Caco-2 (cell line): ENCODE results near the gene PGC. TPM values are rescaled to one million over a fixed set of nuclear protein-coding genes. Genes with fewer than 3 reads are reported as not detected.

Experiments
- BruUV-seq: library from RNA; stranded (reverse); fragments of 400-500 nt; replicated peaks from 2 replicates; lab custom pipeline; 2021; lab: Mats Ljungman, UMichigan
- CTCF ChIA-PET: fragments of 300-600 bp; sonication (Branson Sonifier 250); formaldehyde crosslinking; loops from one replicate; lab custom pipeline; 2022; ENCODE audit warnings: antibody characterized with exemption; lab: Charles Lee
- POLR2A ChIA-PET: fragments of 300-600 bp; sonication (Branson Sonifier 250); formaldehyde crosslinking; loops from one replicate; lab custom pipeline; 2022; ENCODE audit warnings: antibody characterized with exemption; lab: Charles Lee
- DNase-seq, 2 experiments: peaks; one replicate each; pipeline versions ENCODE4 v3.0.0 to v3.0.0-alpha.2; 2020 to 2022
- H3K27me3 ChIP-seq: replicated peaks from 2 replicates; pipeline ENCODE4 v1.6.0; 2011; ENCODE audit warnings: low read length; ENCODE audit not compliant: control insufficient read depth, insufficient read depth
- H3K36me3 ChIP-seq: 2 replicates; pipeline ENCODE4 v1.5.1; 2011; ENCODE audit warnings: low read length; ENCODE audit not compliant: control insufficient read depth, insufficient read depth
- H3K4me1 ChIP-seq: fragments of 250-450 bp; sonication (Bioruptor Pico); 2 replicates; pipeline ENCODE4 v1.5.1; 2020; ENCODE audit warnings: mild to moderate bottlenecking
- H3K4me3 ChIP-seq: 2 replicates; pipeline ENCODE4 v1.5.1; 2011; ENCODE audit warnings: low read depth, mild to moderate bottlenecking, control low read depth, low read length
- H3K9me3 ChIP-seq: fragments of 250-450 bp; sonication (Bioruptor Pico); 2 replicates; pipeline ENCODE4 v1.5.1; 2020; ENCODE audit warnings: mild to moderate bottlenecking, moderate library complexity
- H3K27ac Mint-ChIP-seq: one replicate; pipeline ENCODE4 v1.8.0; 2022; ENCODE audit warnings: mixed read lengths; ENCODE audit not compliant: unreplicated experiment
- H3K27me3 Mint-ChIP-seq: one replicate; pipeline ENCODE4 v1.8.0; 2022; ENCODE audit warnings: mixed read lengths; ENCODE audit not compliant: insufficient read depth, unreplicated experiment
- H3K36me3 Mint-ChIP-seq: one replicate; pipeline ENCODE4 v1.8.0; 2022; ENCODE audit warnings: mild to moderate bottlenecking, mixed read lengths; ENCODE audit not compliant: insufficient read depth, unreplicated experiment
- H3K4me1 Mint-ChIP-seq: one replicate; pipeline ENCODE4 v1.8.0; 2022; ENCODE audit warnings: low read depth, mixed read lengths; ENCODE audit not compliant: unreplicated experiment
- H3K4me3 Mint-ChIP-seq: one replicate; pipeline ENCODE4 v1.8.0; 2022; ENCODE audit warnings: mild to moderate bottlenecking, moderate library complexity, mixed read lengths; ENCODE audit not compliant: unreplicated experiment
- H3K9me3 Mint-ChIP-seq: one replicate; pipeline ENCODE4 v1.8.0; 2022; ENCODE audit warnings: mixed read lengths; ENCODE audit not compliant: unreplicated experiment
- CTCF ChIP-seq, 2 experiments: fragments of 200-600 bp in 1 of 2; IDR thresholded peaks; 1 replicate in 1 of 2; 2 replicates in 1 of 2; pipeline versions ENCODE4 v1.5.1 to v1.8.0; 2011 to 2022; ENCODE audit warnings: antibody characterized with exemption in 1 of 2, control low read depth in 1 of 2, inconsistent platforms in 1 of 2, low read depth in 1 of 2, low read length in 1 of 2, mild to moderate bottlenecking in 1 of 2, moderate library complexity in 1 of 2; ENCODE audit not compliant: insufficient read depth in 1 of 2, severe bottlenecking in 1 of 2, unreplicated experiment in 1 of 2
- intact Hi-C: fragments of 100-400 bp; cut with micrococcal nuclease; formaldehyde crosslinking; loops from one replicate; pipeline ENCODE4 v1.10.0; 2022; ENCODE audit not compliant: unreplicated experiment
- total RNA-seq: library from RNA; stranded (reverse); gene quantifications from 2 replicates; pipeline ENCODE4 v1.2.3, GENCODE V29; 2022

PGC gene
- total RNA-seq, 1 experiment from 2014 or later, result 12.2 TPM

GRCh38 chr6:41783106-41783780, 36.0 kb upstream of the PGC start:
- Histone ChIP-seq H3K9me3 (no peaks in the 10 kb centered on the region), H3K4me3 (no peak overlapping the region), H3K36me3 (no peaks in the 10 kb centered on the region), H3K4me1 (peaks cover 7% of the 10 kb centered on the region; the same call in 1 of the 2 replicates), H3K27me3 (no peaks in the 10 kb centered on the region)
- intact Hi-C loops, result no loop called here
- ChIA-PET POLR2A (no interaction called here), CTCF (interaction anchor here (0.6 kb wide), 1 partner anchor 24 kb away, joined by 3 read pairs; no protein-coding TSS in a partner anchor)
- TF ChIP-seq CTCF (IDR thresholded peaks at IDR 0.05; ENCODE audit: insufficient read depth in 1 of 2, low read depth in 1 of 2, low read length in 1 of 2, severe bottlenecking in 1 of 2, unreplicated experiment in 1 of 2), result no peak
- Mint-ChIP-seq H3K27ac (no peak overlapping the region), H3K27me3 (no peaks in the 10 kb centered on the region), H3K4me3 (no peak overlapping the region), H3K36me3 (peaks cover 23% of the 10 kb centered on the region), H3K4me1 (peaks cover 18% of the 10 kb centered on the region), H3K9me3 (no peaks in the 10 kb centered on the region)
- BruUV-seq, result no TSS peak
- no peak for DNase-seq

GRCh38 chr6:41781366-41781730, 34.2 kb upstream of the PGC start:
- Mint-ChIP-seq H3K4me1 (peaks cover 18% of the 10 kb centered on the region), H3K27me3 (no peaks in the 10 kb centered on the region), H3K9me3 (no peaks in the 10 kb centered on the region), H3K36me3 (peaks cover 6% of the 10 kb centered on the region), H3K4me3 (peak overlapping the region; percentile 88), H3K27ac (peak overlapping the region; percentile 63)
- ChIA-PET POLR2A (no interaction called here), CTCF (interaction anchor here (0.7 to 1.0 kb wide), 3 partner anchors 47 to 367 kb away, joined by 3 to 6 read pairs (median 5); no protein-coding TSS in a partner anchor)
- Histone ChIP-seq H3K9me3 (no peaks in the 10 kb centered on the region), H3K4me3 (peak overlapping the region; percentile 82), H3K4me1 (peaks cover 7% of the 10 kb centered on the region; the same call in 1 of the 2 replicates), H3K36me3 (peaks cover 3% of the 10 kb centered on the region), H3K27me3 (no peaks in the 10 kb centered on the region)
- intact Hi-C loops, result no loop called here
- TSS peak; percentile 54 for BruUV-seq
- no peak for DNase-seq
- TF ChIP-seq CTCF (IDR thresholded peaks at IDR 0.05; ENCODE audit: insufficient read depth in 1 of 2, low read depth in 1 of 2, low read length in 1 of 2, severe bottlenecking in 1 of 2, unreplicated experiment in 1 of 2), result no peak

- Mint-ChIP-seq H3K4me1 (peaks cover 18% of the 10 kb centered on the region), H3K4me3 (peak within 1 kb of the TSS; percentile 88), H3K27me3 (no peaks in the 10 kb centered on the region), H3K9me3 (no peaks in the 10 kb centered on the region), H3K36me3 (peaks cover 6% of the 10 kb centered on the region), H3K27ac (peak within 1 kb of the TSS; percentile 74)
- H3K4me3 ChIP-seq, result peak within 1 kb of the TSS; percentile 82
- H3K4me1 ChIP-seq, result 0 out of 2 replicates have a peak, but pooled peaks cover 3% of the 10 kb centered on the region
- H3K9me3 ChIP-seq, result no peaks in the 10 kb centered on the region
- POLR2A ChIA-PET, result no interaction called here
- intact Hi-C loops, result loop anchor here (1.0 kb wide), 2 partner anchors 156 to 264 kb away; no protein-coding TSS in a partner anchor
- CTCF ChIA-PET, result interaction anchor here (0.7 to 1.0 kb wide), 2 partner anchors 47 to 263 kb away, joined by 5 to 6 read pairs; no protein-coding TSS in a partner anchor
- H3K36me3 ChIP-seq, result peaks cover 3% of the 10 kb centered on the region
- no peak for TF ChIP-seq CTCF (IDR thresholded peaks at IDR 0.05; ENCODE audit: insufficient read depth in 1 of 2, low read depth in 1 of 2, low read length in 1 of 2, severe bottlenecking in 1 of 2, unreplicated experiment in 1 of 2)
- no TSS peak for BruUV-seq
- H3K27me3 ChIP-seq, result no peaks in the 10 kb centered on the region
- DNase-seq, result peak in 1 of 2 experiments; percentile 52
Measured at GRCh38 chr6:41780551-41781365, 33.6 kb upstream of the PGC start, which contains the start of gene PRICKLE4. Gene PRICKLE4, plus strand, starts transcription at chr6:41780782. Its CDS starts 2,692 bp downstream, at chr6:41783474.
